NCI-H82 (cell line): ENCODE results near the gene MYLK3.

ENCODE experiments used
- DNase-seq: peaks from one replicate; lab custom pipeline; 2025; lab: John Stamatoyannopoulos, UW

MYLK3 gene

GRCh38 chr16:46727184-46727583 lies 21.0 kb downstream of the MYLK3 start:
- DNase-seq = no peak

- DNase-seq = no peak
Observed at GRCh38 chr16:46721885-46722284, 26.3 kb downstream of the MYLK3 start.

GRCh38 chr16:46720619-46721018 lies 27.5 kb downstream of the MYLK3 start:
- no peak for DNase-seq

GRCh38 chr16:46719528-46719927 lies 28.6 kb downstream of the MYLK3 start:
- no peak for DNase-seq

GRCh38 chr16:46718214-46718613 lies 29.9 kb downstream of the MYLK3 start:
- no peak for DNase-seq

GRCh38 chr16:46717692-46718091 lies 30.5 kb downstream of the MYLK3 start:
- no peak for DNase-seq

- no peak for DNase-seq
Observed at GRCh38 chr16:46715769-46716305, 32.3 kb downstream of the MYLK3 start.

GRCh38 chr16:46714797-46715591 lies 33.1 kb downstream of the MYLK3 start:
- no peak for DNase-seq

GRCh38 chr16:46713634-46714033 lies 34.5 kb downstream of the MYLK3 start:
- no peak for DNase-seq

- no peak for DNase-seq
Observed at GRCh38 chr16:46712911-46713310, 35.2 kb downstream of the MYLK3 start.

- no peak for DNase-seq
Observed at GRCh38 chr16:46711106-46712058, 36.8 kb downstream of the MYLK3 start.

- no peak for DNase-seq
Observed at GRCh38 chr16:46709469-46710005, 38.6 kb downstream of the MYLK3 start.

GRCh38 chr16:46706642-46707041 lies 41.5 kb downstream of the MYLK3 start:
- no peak for DNase-seq

GRCh38 chr16:46702030-46702429 lies 46.1 kb downstream of the MYLK3 start:
- DNase-seq = no peak

- DNase-seq = peak; percentile 56
Observed at GRCh38 chr16:46701615-46702014, 46.5 kb downstream of the MYLK3 start.

GRCh38 chr16:46700048-46700447 lies 48.1 kb downstream of the MYLK3 start:
- DNase-seq = no peak

- DNase-seq = no peak
Observed at GRCh38 chr16:46696957-46697356, 51.2 kb downstream of the MYLK3 start.

GRCh38 chr16:46695937-46696336 lies 52.2 kb downstream of the MYLK3 start:
- DNase-seq = no peak

- DNase-seq = peak; percentile 46
Observed at GRCh38 chr16:46693598-46693997, 54.5 kb downstream of the MYLK3 start.

GRCh38 chr16:46691726-46692125 lies 56.4 kb downstream of the MYLK3 start:
- DNase-seq = no peak

- DNase-seq = peak; percentile 13
Observed at GRCh38 chr16:46690281-46691178, 57.6 kb downstream of the MYLK3 start.
